ENCODE results near the gene CNNM4. TPM values are rescaled to one million over a fixed set of nuclear protein-coding genes. Genes with fewer than 3 reads are reported as not detected.

CNNM4 gene
- total RNA-seq, 4 donors from 2014 or later: 66.5 to 134 (median 85.7) TPM

DNA sequence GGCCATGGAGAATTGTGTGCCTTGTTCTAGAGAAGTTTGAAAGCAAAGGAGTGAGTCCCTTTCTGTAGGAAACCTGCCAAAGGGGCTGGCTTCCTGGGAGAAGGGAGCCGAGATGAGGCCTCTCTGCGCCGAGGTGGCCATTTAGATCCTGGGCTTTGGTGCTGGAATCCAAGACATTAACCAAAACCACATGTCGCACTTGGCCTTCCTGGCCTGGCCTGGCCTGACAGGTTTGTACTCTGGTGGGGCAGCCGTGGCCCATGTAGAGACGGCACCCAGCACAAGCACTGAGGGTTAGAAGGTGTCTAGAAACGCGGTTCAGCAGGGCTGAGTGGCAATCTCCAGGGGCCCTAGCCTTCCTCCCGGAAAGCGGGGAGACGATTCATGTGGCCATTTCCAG is 62.5 kb downstream of the CNNM4 start:
- TF ChIP-seq POLR2AphosphoS5 (IDR thresholded peaks at IDR 0.05): no peak
- TF ChIP-seq, protein P1, sequence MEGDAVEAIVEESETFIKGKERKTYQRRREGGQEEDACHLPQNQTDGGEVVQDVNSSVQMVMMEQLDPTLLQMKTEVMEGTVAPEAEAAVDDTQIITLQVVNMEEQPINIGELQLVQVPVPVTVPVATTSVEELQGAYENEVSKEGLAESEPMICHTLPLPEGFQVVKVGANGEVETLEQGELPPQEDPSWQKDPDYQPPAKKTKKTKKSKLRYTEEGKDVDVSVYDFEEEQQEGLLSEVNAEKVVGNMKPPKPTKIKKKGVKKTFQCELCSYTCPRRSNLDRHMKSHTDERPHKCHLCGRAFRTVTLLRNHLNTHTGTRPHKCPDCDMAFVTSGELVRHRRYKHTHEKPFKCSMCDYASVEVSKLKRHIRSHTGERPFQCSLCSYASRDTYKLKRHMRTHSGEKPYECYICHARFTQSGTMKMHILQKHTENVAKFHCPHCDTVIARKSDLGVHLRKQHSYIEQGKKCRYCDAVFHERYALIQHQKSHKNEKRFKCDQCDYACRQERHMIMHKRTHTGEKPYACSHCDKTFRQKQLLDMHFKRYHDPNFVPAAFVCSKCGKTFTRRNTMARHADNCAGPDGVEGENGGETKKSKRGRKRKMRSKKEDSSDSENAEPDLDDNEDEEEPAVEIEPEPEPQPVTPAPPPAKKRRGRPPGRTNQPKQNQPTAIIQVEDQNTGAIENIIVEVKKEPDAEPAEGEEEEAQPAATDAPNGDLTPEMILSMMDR (IDR thresholded peaks at IDR 0.05): no peak
- no peak for TF ChIP-seq POLR2A (IDR thresholded peaks at IDR 0.05)
- TF ChIP-seq EP300 (IDR thresholded peaks at IDR 0.05; ENCODE audit: low read depth): no peak
- peaks cover 0 to 27% (median 13%) of the 10 kb centered on the region in 4 donors for H3K36me3 ChIP-seq
- H3K4me3 ChIP-seq: no peak overlapping the region
- intact Hi-C loops (cut with DNase I; ENCODE audit: low total_unique reads) (no loop called here), in situ Hi-C loops (cut with MboI; ENCODE audit: low pct_ligation_motif_present in 1 of 4, low pct_unique_long_range_greater_than_20kb in 1 of 4, low sequenced_read_pairs in 3 of 4) (no loop called here)
- no peaks in the 10 kb centered on the region for H3K9me3 ChIP-seq
- H3K4me1 ChIP-seq: peaks cover 17 to 64% (median 46%) of the 10 kb centered on the region in 4 donors
- no peak for DNase-seq
- 82% methylated on average over 11 of the region's 11 CpGs; no CpG with 5 or more reads in 1 of the 2 donors for WGBS, 2 donors (ENCODE audit: low coverage in 1 of 2)
- peak overlapping the region in 1 of 4 donors; percentile 28 for H3K27ac ChIP-seq
- H3K27me3 ChIP-seq: no peaks in the 10 kb centered on the region

DNA sequence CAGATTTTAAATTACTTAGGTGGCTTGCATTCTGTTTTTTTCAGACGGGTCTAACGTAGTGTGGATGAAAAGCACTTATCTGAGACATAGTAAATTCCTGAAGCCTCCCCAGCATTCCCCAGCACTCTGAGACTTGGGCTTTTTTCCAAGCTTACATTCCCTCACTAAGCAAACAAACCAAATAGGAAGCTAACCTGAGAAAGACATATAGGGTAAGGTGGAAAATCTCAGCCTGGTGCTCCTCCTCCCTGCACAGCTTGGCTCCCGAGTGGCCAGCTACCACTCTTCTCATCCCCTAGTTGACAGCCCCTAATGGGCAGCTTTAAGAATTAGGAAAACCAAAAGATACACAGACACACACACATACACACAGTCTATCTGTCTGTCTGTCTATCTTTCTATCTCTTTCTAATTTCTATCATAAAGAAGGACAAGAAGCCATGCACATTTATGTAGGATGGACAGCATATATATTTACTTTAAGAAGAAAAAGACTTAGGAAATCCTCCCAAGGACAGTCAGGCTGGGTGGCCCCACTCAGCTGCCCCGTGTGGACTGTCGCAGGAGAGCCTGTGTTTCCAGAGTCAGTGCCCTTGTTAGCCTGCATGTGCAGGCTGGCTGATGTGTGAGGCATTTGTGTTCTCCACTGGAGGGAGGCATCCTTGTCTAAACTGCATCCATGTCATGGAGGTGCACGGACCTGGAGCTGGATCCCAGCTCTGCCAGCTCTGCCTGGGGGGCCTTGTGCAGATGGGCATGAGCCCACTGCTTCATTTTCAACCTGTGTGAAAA is 63.6 kb downstream of the CNNM4 start:
- TF ChIP-seq POLR2AphosphoS5 (IDR thresholded peaks at IDR 0.05) (no peak), POLR2A (IDR thresholded peaks at IDR 0.05) (no peak), EP300 (IDR thresholded peaks at IDR 0.05; ENCODE audit: low read depth) (no peak)
- TF ChIP-seq, protein P1 (IDR thresholded peaks at IDR 0.05): no peak
- Histone ChIP-seq H3K9me3 (no peaks in the 10 kb centered on the region), H3K4me1 (peaks cover 6 to 53% (median 35%) of the 10 kb centered on the region in 4 donors), H3K4me3 (no peak overlapping the region), H3K27ac (peak overlapping the region in 2 of 4 donors; percentile 2 to 28), H3K36me3 (peaks cover 0 to 38% (median 17%) of the 10 kb centered on the region in 4 donors), H3K27me3 (no peaks in the 10 kb centered on the region)
- WGBS, 2 donors (ENCODE audit: low coverage in 1 of 2): 40 to 61% methylated on average over 3 to 6 of the region's 6 CpGs
- DNase-seq: no peak
- intact Hi-C loops (cut with DNase I; ENCODE audit: low total_unique reads) (no loop called here), in situ Hi-C loops (cut with MboI; ENCODE audit: low pct_ligation_motif_present in 1 of 4, low pct_unique_long_range_greater_than_20kb in 1 of 4, low sequenced_read_pairs in 3 of 4) (no loop called here)

DNA sequence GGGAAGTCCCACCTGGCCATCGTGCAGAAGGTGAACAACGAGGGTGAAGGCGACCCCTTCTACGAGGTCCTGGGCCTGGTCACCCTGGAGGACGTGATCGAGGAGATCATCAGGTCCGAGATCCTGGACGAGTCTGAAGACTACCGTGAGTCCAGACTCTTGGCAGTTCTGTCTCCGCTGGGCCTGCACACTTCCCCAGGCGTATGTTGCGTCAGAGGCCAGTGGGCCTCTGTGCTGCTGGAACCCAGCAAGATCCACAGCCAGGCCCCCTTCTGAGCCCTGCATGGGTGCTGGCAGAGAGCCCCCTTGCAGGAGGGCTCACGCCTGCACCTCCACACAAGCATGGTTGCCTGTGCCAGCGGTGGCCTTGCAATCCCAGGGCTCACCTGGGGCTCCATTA is 64.4 kb downstream of the CNNM4 start:
- DNase-seq: no peak

More for the DNA sequence above, 64.4 kb downstream of the CNNM4 start:
- no peaks in the 10 kb centered on the region for H3K9me3 ChIP-seq
- 92% methylated on average over 14 of the region's 14 CpGs; no CpG with 5 or more reads in 1 of the 2 donors for WGBS, 2 donors (ENCODE audit: low coverage in 1 of 2)
- H3K4me3 ChIP-seq: no peak overlapping the region
- peaks cover 0 to 45% (median 19%) of the 10 kb centered on the region in 4 donors for H3K36me3 ChIP-seq
- intact Hi-C loops (cut with DNase I; ENCODE audit: low total_unique reads): loop anchor here (5.0 kb wide), 1 partner anchor 1733 kb away; no protein-coding TSS in a partner anchor
- H3K27ac ChIP-seq: no peak overlapping the region
- H3K27me3 ChIP-seq: no peaks in the 10 kb centered on the region
- H3K4me1 ChIP-seq: peaks cover 0 to 45% (median 27%) of the 10 kb centered on the region in 4 donors
- TF ChIP-seq POLR2AphosphoS5 (IDR thresholded peaks at IDR 0.05) (no peak), EP300 (IDR thresholded peaks at IDR 0.05; ENCODE audit: low read depth) (no peak), POLR2A (IDR thresholded peaks at IDR 0.05) (no peak)
- TF ChIP-seq, protein P1 (IDR thresholded peaks at IDR 0.05): no peak
- in situ Hi-C loops (cut with MboI; ENCODE audit: low pct_ligation_motif_present in 1 of 4, low pct_unique_long_range_greater_than_20kb in 1 of 4, low sequenced_read_pairs in 3 of 4): loop anchor here in 1 of 4 donors (25.0 kb wide), 1 partner anchor 262 kb away; the partner anchor contains the start of gene FAHD2B
